Stimulated activated CD4-positive, alpha-beta T cell treated with anti-CD3 and anti-CD28 coated beads, Interleukin-12 subunit alpha, Interleukin-12 subunit beta, amount 100 ng/mL, for 24 hours (primary cell): ENCODE results near the gene HIVEP3.

ENCODE experiments used
- DNase-seq, 2 experiments: peaks; one replicate each; pipeline ENCODE4 v3.0.0-alpha.2; 2020; ENCODE audit warnings: low read depth in 2 of 2

HIVEP3 gene

GRCh38 chr1:41499591-41499990, 419.1 kb downstream of the HIVEP3 start:
- DNase-seq, result no peak

- DNase-seq, result no peak
Measured at GRCh38 chr1:41498804-41499203, 419.9 kb downstream of the HIVEP3 start.

- no peak for DNase-seq
Measured at GRCh38 chr1:41498391-41498790, 420.3 kb downstream of the HIVEP3 start.

DNA sequence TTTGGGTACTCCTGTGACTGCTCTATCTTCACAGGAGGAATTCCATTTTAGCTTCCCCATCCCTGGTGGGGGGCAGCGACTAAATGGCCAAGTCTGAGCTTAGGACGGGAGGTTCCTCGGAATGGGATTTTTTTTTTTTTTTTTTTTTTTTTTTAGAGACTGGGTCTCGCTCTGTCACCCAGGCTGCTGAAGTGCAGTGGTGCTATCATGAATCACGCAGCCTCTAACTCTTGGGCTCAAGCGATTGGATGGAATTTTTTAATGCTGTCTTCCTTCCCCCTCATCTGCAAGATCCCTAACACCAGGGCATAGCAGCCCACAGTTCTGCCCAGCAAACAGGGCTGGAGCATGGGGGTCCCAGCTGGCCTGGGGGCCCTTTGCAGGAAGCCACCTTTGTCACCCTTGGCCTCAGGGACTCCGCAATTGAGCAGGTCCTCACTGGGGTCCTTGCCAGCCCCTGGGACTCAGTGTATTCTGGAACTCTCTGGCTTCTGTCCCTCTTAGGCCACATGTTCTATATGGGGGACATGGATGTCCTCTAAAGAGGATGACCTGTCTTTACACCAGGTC, 421.2 kb downstream of the HIVEP3 start:
- DNase-seq, result no peak

GRCh38 chr1:41497056-41497440, 421.7 kb downstream of the HIVEP3 start:
- no peak for DNase-seq

DNA sequence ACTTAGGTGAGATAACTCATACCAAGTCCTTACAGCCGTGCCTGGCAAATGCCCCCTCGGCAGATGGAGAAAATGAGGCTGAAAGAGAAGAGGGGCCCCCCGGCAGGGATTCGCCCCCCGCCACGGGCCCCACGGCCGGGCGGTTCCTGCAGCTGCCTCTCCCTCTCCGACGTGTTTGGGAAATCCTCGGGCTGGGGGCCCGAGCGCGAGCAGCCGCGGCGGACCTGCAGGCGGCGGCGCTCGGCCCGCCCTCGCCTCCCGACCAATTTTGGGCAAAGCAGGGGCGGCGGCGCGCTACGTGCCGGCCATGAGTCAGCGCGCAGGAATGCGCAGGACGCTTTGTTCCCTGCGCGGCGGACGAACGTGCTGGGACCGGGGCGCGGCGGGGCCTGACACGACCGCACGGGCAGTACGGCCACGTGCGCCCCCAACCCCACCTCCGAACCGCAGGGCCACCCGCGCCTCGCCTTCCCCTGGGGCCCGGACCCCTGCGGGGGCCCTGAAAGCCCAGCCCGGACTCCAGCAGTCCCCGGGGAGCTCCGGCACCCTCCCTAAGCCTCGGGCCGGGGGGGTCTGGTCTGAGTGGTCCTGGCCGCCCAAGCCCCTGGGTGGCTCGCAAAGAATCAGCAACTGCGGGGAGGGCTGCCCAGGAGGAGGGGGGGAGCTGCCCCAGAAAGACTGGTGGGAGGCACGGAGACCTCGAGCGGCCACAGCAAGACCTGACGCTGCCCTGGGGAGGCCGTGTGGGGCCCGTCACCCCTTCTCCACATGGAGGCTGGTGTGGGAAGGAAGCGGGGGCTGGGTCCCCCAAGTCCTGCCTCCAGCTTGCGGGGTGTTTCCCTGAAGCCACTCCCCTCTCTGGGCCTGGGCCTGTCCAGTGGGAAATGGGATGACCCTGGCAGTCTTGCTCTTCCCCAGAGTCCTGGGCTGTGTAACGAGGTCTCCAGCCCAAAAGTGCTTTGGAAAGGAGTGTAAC, 422.4 kb downstream of the HIVEP3 start:
- DNase-seq, result peak in 1 of 2 experiments; percentile 54

DNA sequence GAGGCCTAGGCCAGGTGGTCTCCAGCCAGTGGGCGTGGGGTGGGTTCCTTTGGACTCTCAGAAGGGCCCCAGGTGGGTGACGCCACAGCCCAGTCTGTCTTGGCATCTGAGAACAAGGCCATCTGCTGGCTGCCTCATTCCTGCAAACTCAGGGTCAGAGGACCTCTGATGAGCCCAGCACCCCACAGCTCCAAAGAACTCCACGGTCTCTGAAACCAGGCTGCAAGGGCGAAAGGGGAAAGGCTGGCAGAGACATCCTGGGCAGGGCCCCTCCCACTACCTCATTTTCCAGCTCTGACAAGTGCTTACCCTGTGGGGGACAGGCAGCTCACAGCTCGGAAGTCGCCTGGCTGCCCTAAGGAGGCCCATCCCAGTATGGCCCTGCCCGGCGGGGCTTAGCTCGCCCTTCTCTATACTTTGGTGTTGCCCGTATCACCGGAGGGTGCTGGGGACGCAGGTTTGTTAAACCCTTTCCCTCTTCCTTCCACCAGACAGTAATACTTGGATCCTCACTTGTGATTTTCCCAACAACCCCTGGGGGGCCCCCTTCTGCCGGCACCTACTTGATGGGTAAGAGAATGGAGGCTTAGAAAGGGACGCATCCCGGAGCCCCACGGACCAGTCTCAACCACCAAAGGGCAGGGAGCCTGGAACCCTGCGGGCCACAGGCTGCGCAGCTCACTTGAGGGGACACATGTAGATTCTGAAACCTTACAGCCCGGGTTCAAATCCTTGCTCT, 423.3 kb downstream of the HIVEP3 start:
- DNase-seq, result no peak

GRCh38 chr1:41494351-41495209, 424.1 kb downstream of the HIVEP3 start:
- no peak for DNase-seq

DNA sequence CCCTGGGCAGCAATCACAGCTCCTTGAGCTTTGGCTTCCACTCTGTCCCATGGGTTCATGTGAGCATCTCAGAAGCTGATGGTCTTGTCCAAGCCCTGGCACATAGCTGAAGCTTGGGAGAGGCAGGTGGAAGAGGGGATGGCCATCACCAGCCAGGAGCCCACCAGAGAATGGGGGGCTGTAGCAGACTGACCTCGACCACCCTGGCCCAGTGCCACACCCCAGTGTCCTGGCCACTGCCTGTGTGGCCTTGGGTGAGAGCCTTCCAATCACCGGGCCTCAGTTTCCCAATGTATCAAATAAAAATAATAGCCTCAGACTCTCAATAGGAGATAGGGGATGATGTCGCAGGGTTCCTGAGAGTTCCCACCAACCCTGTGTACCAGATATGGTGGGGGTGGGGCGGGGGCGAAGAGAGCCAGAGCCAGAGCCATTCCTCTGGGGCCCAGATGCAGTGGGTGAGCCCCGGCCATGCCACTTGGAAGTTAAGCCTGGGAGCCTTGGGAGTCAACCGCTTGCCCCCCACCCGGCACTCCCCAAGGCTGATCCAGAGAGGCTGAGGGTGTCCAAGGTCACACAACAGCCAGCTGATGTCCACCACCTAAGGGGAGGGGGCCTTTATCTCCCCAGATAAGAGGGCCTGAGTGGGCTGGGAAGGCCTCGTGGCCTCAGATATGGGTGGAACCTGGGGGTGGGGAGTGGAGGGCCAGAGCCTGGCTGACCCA, 424.9 kb downstream of the HIVEP3 start:
- DNase-seq, result no peak

DNA sequence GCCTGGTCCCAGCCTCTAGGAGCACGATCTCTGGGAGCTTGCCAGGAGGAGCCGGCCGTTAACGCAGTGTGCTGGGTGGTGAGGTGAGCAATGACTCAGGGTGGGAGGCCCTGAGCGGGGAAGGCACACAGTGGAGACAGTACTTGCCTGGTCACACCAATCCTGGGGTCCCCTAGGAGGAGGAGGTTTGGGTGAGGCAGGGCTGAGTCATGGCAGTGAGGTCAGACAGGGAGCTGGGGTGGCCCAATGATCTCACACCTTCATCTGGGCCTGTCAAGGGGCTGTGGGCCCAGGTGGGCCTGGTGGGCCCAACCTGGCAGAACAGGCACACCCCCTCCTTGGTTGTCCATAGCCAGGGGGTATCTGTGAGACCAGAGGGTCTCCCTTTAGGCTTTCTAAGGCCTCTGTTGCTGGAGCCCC, 425.6 kb downstream of the HIVEP3 start:
- no peak for DNase-seq

GRCh38 chr1:41492341-41492848, 426.3 kb downstream of the HIVEP3 start:
- DNase-seq, result peak in 1 of 2 experiments; percentile 35

DNA sequence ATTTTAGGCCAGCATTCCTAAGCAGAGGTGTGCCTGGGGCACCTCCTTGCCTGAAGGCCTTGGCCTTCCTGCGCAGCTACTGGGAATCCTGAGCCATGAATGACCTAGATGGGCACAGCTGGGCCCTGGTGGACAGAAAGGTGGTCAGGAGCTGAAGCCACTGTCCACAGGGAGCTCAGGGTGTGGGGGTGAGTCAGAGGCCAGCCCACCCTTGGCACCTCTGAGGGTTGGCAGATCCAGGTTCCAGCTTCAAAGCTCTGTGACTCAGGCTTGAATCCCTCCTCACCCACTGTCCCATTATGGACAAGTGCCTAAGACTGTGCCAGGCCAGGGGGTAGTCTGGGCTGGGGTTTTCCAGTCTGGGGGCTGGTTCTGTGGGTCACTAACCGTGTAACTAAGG, 427.8 kb downstream of the HIVEP3 start:
- DNase-seq, result no peak

DNA sequence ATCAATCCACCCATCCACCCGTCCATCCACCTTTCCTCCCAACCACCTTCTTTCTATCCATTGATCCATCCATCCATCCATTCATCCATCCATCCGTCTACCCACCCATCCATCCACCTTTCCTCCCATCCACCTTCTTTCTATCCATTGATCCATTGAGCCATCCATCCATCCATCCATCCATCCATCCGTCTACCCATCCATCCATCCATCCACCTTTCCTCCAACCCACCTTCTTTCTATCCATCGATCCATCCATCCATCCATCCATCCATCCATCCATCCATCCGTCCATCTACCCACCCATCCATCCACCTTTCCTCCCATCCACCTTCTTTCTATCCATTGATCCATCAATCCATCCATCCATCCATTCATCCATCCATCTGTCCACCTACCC, 429.2 kb downstream of the HIVEP3 start:
- DNase-seq, result no peak

GRCh38 chr1:41488040-41488951, 430.4 kb downstream of the HIVEP3 start:
- DNase-seq, result no peak

GRCh38 chr1:41487126-41488039, 431.3 kb downstream of the HIVEP3 start:
- DNase-seq, result no peak

DNA sequence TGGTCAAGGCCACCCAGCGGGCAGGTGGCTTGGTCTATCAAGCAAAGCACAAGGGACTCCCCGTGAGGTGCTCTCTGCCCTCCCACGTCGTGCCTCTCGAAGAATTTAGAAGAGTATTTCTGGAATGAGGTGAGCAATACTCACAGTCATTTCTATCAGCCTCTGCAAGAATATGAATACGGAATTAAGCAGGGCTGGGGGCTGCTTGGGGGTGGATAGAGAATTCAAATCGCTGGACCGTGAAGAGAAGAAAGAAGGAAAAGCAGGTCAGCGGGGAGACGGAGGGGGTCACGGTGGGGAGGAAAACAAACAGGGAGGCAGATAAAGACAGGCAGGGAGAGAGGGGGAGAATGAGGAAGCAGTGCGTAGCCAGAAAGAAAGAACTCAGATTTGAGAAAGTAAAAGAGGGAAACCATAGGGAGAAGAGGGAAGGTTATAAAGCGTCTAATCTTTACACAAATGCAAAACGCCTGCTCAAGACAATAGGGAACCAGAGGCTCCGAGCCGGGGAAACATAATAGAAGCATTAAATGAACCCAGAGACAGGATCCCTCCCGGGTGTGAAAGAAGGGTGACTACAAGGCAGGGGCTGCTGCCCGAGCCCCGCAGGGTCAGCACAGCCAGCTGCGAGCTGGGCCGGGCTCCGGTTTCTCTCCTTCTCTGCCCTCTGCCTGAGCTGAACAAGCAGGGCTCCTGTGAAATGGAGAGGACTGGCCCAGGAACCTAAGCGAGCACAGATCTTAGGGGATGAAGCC, 432.2 kb downstream of the HIVEP3 start:
- no peak for DNase-seq

GRCh38 chr1:41486053-41486370, 432.7 kb downstream of the HIVEP3 start:
- no peak for DNase-seq

- no peak for DNase-seq
Measured at GRCh38 chr1:41485605-41486004, 433.1 kb downstream of the HIVEP3 start.
